NCI-H1930 (cell line): ENCODE measurements around the gene NFATC1.

Experiments
- DNase-seq, 2 experiments: peaks; one replicate each; lab custom pipeline; 2025; lab: John Stamatoyannopoulos, UW

Gene NFATC1

DNA sequence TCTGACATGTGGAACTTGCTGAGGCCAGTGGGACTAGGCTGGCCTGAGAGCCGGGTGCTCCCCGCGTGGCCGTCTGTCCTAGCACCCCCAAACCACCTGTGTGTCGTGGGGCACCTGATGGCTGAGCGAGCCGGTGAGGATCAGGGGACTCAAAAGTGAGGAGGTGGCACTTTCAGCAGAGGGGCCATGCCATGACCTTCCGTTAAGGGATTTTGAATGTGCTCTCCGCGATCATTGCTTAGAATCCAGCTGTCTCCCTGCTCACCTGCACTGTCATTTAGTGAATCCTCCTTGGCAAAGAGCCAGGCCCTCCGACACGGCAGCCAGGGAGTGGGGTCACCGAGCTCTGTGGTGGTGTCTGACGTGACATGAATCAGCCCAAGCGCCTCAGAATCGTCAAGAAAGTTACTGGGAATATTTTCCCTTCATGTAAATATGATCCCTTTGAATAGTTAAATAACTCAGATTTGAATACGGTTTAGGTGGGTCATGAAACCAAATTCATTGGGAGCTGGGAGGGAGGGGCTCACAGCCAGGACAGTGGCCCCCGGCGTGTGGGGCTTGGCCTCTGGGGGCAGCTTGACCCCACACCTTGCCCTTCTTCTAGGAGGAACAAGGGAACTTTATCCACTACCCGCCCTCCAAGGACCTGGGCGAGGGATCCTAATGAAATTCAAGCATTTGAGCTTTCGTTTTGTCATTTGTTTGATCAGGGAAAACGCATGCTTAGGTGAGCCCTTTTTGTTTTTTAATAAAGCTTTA is 9.5 kb downstream of the NFATC1 start:
- DNase-seq: no peak

GRCh38 chr18:79405781-79406575 is 10.2 kb downstream of the NFATC1 start:
- DNase-seq: no peak

- DNase-seq: no peak
These were observed 11.0 kb downstream of the NFATC1 start for GRCh38 chr18:79406708-79407107.

GRCh38 chr18:79409313-79409712 is 13.6 kb downstream of the NFATC1 start:
- DNase-seq: no peak

- DNase-seq: no peak
These were observed 14.5 kb downstream of the NFATC1 start for GRCh38 chr18:79410171-79410641.

DNA sequence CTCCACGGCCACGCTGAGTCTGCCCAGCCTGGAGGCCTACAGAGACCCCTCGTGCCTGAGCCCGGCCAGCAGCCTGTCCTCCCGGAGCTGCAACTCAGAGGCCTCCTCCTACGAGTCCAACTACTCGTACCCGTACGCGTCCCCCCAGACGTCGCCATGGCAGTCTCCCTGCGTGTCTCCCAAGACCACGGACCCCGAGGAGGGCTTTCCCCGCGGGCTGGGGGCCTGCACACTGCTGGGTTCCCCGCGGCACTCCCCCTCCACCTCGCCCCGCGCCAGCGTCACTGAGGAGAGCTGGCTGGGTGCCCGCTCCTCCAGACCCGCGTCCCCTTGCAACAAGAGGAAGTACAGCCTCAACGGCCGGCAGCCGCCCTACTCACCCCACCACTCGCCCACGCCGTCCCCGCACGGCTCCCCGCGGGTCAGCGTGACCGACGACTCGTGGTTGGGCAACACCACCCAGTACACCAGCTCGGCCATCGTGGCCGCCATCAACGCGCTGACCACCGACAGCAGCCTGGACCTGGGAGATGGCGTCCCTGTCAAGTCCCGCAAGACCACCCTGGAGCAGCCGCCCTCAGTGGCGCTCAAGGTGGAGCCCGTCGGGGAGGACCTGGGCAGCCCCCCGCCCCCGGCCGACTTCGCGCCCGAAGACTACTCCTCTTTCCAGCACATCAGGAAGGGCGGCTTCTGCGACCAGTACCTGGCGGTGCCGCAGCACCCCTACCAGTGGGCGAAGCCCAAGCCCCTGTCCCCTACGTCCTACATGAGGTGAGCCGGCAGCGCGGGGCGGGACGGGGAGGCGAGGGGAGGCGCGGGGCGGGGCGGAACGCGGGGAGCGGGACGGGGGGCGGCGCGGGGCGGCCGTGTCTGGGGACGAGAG is 15.2 kb downstream of the NFATC1 start:
- DNase-seq: no peak

GRCh38 chr18:79411614-79412526 is 16.1 kb downstream of the NFATC1 start:
- no peak for DNase-seq

DNA sequence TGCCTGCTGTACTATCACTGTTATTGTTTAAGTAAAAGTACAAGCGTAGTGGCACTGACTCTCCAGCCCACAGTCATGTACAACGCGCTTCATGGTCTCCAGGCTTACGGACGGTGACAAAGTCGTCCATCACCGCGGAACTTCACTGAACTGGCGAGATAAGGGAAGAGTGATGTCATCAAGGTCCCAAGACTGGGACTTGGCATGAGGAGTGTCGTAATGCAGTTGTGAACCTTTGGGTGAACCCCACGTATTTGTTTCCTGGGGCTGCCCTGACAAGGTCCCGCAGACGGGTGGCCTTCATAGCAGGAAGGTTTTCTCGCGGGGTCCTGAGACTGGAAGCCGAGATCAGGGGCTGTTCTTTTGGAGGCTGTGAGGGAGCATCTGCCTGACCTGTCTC is 17.3 kb downstream of the NFATC1 start:
- no peak for DNase-seq

- DNase-seq: no peak
These were observed 17.7 kb downstream of the NFATC1 start for GRCh38 chr18:79413426-79413825.

DNA sequence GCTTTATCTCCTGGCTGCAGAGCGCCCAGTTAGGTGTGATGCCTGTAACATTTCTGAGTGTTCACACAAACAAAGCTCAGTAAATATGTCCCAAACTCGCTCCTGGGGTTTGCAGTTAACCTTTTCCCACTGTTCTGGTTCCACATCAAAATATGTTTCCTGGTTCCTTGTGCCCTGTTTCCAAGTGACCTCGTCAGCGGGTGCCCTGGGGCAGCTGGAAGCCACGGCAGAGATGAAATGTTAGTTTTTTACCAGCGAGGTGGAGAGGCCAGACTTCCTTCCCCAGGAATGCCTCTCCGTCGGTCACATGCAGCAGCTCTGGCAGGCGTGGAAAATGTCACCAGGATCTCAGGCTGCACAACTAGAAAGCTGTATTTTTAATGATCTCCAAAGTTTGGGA is 18.2 kb downstream of the NFATC1 start:
- DNase-seq: no peak

GRCh38 chr18:79416022-79416676 is 20.4 kb downstream of the NFATC1 start:
- no peak for DNase-seq

DNA sequence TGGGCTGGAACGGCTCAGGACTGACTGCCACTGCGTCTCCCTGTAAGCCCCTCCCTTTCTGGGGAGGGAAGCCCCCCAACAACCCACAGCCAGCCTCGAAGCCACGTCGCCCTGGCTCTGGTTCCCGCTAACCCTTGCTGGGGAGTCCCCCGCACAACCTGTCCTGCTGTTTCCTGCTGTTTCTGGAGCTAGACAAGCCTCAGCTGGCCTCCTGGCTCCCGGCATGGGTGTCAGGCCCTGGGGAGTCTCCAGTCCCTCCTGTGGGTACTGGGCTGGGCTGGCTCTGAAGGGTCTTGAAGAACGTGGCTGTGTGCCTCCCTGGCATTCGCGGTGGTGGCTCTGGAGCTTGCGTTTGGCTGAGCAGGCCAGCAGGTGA is 20.9 kb downstream of the NFATC1 start:
- no peak for DNase-seq

DNA sequence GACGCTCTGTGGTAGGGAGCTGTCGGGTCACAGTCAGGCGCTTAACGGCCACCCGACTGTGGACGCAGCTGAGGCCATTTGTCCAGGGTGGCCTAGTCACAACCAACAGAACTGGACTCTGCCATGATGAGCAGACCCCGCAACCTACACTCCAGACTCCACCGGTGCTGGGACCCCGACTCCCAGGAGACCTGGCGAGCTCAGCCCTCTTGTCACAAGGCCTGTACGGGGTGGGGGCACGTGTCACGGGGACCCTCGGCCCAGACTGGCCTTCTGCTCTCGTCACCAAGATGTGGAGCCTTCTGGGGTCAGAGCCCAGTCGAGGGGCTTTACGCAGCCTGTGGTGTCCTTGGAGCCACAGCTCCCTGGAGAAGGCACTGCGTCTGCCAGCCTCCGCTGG is 22.5 kb downstream of the NFATC1 start:
- DNase-seq: no peak

DNA sequence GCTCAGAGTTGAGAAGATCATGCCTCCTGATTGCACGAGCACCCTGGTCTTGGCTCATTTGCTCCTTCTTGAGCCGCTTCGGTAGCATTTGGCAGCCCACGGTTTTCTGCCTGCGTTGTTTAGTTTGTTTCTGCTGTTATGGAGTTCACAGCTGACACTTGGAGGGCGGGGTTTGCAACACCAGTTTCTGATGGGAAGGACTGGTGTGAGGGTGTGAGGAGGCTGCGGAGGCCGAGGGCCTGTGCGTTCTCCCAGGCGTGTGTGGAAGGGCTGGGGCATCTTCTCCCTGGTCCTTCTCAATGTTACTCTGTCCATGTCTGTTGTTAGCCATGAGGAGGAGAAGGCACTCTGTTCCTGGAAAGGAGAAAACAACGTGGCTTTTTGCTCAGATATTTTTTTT is 22.9 kb downstream of the NFATC1 start:
- no peak for DNase-seq

DNA sequence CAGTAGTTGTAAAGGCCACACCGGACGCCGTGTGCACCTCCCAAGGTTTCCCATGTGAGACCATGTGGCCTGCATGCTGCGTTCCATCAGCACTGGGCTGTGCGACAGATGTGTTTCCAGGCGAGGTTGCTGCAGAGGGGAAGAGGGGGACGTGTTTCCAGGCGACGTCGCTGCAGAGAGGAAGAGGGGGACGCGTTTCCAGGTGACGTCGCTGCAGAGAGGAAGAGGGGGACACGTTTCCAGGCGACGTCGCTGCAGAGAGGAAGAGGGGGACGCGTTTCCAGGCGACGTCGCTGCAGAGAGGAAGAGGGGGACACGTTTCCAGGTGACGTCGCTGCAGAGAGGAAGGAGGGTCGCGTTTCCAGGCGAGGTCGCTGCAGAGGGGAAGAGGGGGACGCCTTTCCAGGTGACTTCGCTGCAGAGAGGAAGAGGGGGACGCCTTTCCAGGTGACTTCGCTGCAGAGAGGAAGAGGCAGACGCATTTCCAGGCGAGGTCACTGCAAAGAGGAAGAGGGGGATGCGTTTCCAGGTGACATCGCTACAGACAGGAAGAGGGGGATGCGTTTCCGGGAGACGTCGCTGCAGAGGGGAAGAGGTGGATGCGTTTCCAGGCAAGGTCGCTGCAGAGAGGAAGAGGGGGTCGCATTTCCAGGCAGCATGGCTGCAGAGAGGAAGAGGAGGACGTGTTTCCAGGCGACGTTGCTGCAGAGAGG is 24.5 kb downstream of the NFATC1 start:
- DNase-seq: no peak

- no peak for DNase-seq
These were observed 25.6 kb downstream of the NFATC1 start for GRCh38 chr18:79421275-79421857.

- DNase-seq: no peak
These were observed 26.5 kb downstream of the NFATC1 start for GRCh38 chr18:79422022-79422782.

- DNase-seq: no peak
These were observed 27.0 kb downstream of the NFATC1 start for GRCh38 chr18:79422783-79423165.
